B cell (primary cell): ENCODE results near the gene PLCB4. TPM values are rescaled to one million over a fixed set of nuclear protein-coding genes. Genes with fewer than 3 reads are reported as not detected.

Experiments used
- ATAC-seq: fragments of 200-7000 bp; cut with Tn5 transposase; one replicate; pipeline ENCODE4 v1.10.0; 2021; ENCODE audit warnings: low read depth, mild to moderate bottlenecking, moderate number of reproducible peaks, moderate library complexity
- CTCF ChIA-PET: fragments of 350-600 bp; sonication (Branson Sonifier 250); formaldehyde crosslinking; loops from one replicate; lab custom pipeline; 2021; ENCODE audit warnings: antibody characterized with exemption, inconsistent platforms; lab: Charles Lee
- POLR2A ChIA-PET: fragments of 350-600 bp; sonication (Branson Sonifier 250); formaldehyde crosslinking; loops from one replicate; lab custom pipeline; 2021; ENCODE audit warnings: antibody characterized with exemption; lab: Charles Lee
- DNase-seq: peaks from one replicate; pipeline ENCODE4 v3.0.0; 2013
- H2AFZ ChIP-seq: 2 replicates; pipeline ENCODE4 v1.6.1; 2012; ENCODE audit warnings: mild to moderate bottlenecking, low read depth, low read length; ENCODE audit not compliant: insufficient read depth, poor library complexity, severe bottlenecking
- H3K27ac ChIP-seq, 2 donors: 1 replicate in 1 of 2; 2 replicates in 1 of 2; pipeline ENCODE4 v1.5.1; 2012 to 2013; ENCODE audit warnings: low read length in 2 of 2, mild to moderate bottlenecking in 2 of 2, moderate library complexity in 1 of 2
- H3K27me3 ChIP-seq, 4 experiments: fragments of 200-600 bp in 1 of 4; sonication (generic) in 1 of 4; replicated peaks in 1 of 4; 1 replicate in 2 of 4; 2 replicates in 2 of 4; pipeline versions ENCODE4 v1.6.1 to v1.7.0; 2013 to 2016; ENCODE audit warnings: low read length in 3 of 4, mild to moderate bottlenecking in 2 of 4, mixed read lengths in 1 of 4, moderate library complexity in 1 of 4; ENCODE audit not compliant: insufficient read depth in 4 of 4, control insufficient read depth in 3 of 4; ENCODE audit errors: control extremely low read depth in 1 of 4
- H3K36me3 ChIP-seq, 2 experiments: replicated peaks in 1 of 2; 1 replicate in 1 of 2; 2 replicates in 1 of 2; pipeline versions ENCODE4 v1.6.1 to v1.7.1; 2013; ENCODE audit warnings: low read length in 1 of 2; ENCODE audit not compliant: insufficient read depth in 2 of 2, control insufficient read depth in 1 of 2; ENCODE audit errors: control extremely low read depth in 1 of 2, extremely low read depth in 1 of 2
- H3K4me1 ChIP-seq, 2 donors: fragments of 200-600 bp in 1 of 2; sonication (generic) in 1 of 2; 1 replicate in 1 of 2; 2 replicates in 1 of 2; pipeline versions ENCODE4 v1.5.1 to v1.6.1; 2013 to 2017; ENCODE audit warnings: low read length in 2 of 2; ENCODE audit not compliant: control insufficient read depth in 2 of 2, insufficient read depth in 2 of 2
- H3K4me2 ChIP-seq: replicated peaks from 2 replicates; pipeline ENCODE3; 2012; ENCODE audit warnings: mild to moderate bottlenecking, low read depth, low read length; ENCODE audit not compliant: poor library complexity, severe bottlenecking
- H3K4me3 ChIP-seq, 5 experiments: fragments of 200-600 bp in 1 of 5; sonication (generic) in 1 of 5; 1 replicate in 3 of 5; 2 replicates in 2 of 5; pipeline versions ENCODE4 v1.5.1 to v1.7.0; 2011 to 2016; ENCODE audit warnings: low read length in 4 of 5, mild to moderate bottlenecking in 4 of 5, low read depth in 2 of 5, control low read depth in 1 of 5, moderate library complexity in 1 of 5; ENCODE audit not compliant: insufficient read depth in 1 of 5; ENCODE audit errors: control extremely low read depth in 1 of 5, extremely low read depth in 1 of 5
- H3K79me2 ChIP-seq: fragments of 200-600 bp; sonication (generic); one replicate; pipeline ENCODE4 v1.6.0; 2016; ENCODE audit warnings: low read length; ENCODE audit not compliant: control insufficient read depth, insufficient read depth
- H3K9ac ChIP-seq: fragments of 200-600 bp; sonication (generic); 2 replicates; pipeline ENCODE4 v1.6.1; 2017; ENCODE audit warnings: mild to moderate bottlenecking, low read length, moderate library complexity
- H3K9me3 ChIP-seq, 3 donors: one replicate each; pipeline versions ENCODE4 v1.6.1 to v1.7.1; 2013; ENCODE audit warnings: low read length in 2 of 3; ENCODE audit not compliant: control insufficient read depth in 2 of 3, insufficient read depth in 1 of 3; ENCODE audit errors: control extremely low read depth in 1 of 3
- H4K20me1 ChIP-seq: 2 replicates; pipeline ENCODE4 v1.6.0; 2012; ENCODE audit warnings: mild to moderate bottlenecking, low read length; ENCODE audit not compliant: insufficient read depth, control insufficient read depth, poor library complexity, severe bottlenecking
- H3K27ac Mint-ChIP-seq: one replicate; pipeline ENCODE4 v1.8.0; 2021; ENCODE audit warnings: mixed read lengths
- H3K27me3 Mint-ChIP-seq: one replicate; pipeline ENCODE4 v1.8.0; 2021; ENCODE audit warnings: mixed read lengths
- H3K4me1 Mint-ChIP-seq: one replicate; pipeline ENCODE4 v1.8.0; 2021; ENCODE audit warnings: mixed read lengths
- H3K4me3 Mint-ChIP-seq: one replicate; pipeline ENCODE4 v1.8.0; 2021; ENCODE audit warnings: mixed read lengths
- H3K9me3 Mint-ChIP-seq: one replicate; pipeline ENCODE4 v1.8.0; 2022; ENCODE audit warnings: mixed read lengths; ENCODE audit not compliant: insufficient read depth
- EZH2 ChIP-seq: IDR thresholded peaks from 2 replicates; pipeline ENCODE4 v1.6.1; 2012; ENCODE audit warnings: borderline replicate concordance, low read depth, mild to moderate bottlenecking, moderate library complexity, low read length; ENCODE audit not compliant: insufficient read depth, poor library complexity, severe bottlenecking
- WGBS: methylation state at CpG from one replicate; pipeline ENCODE4 v1.1.5; 2013; ENCODE audit warnings: missing lambda C conversion rate; ENCODE audit not compliant: insufficient coverage; 5-methylcytosine and 5-hydroxymethylcytosine counted together
- intact Hi-C: fragments of 100-400 bp; cut with micrococcal nuclease; formaldehyde crosslinking; loops from one replicate; pipeline ENCODE4 v1.10.0; 2022
- polyA plus RNA-seq: library from polyadenylated mRNA; depleted of rRNA; stranded (reverse); fragments of >200 nt; gene quantifications from 2 replicates; pipeline ENCODE4 v1.2.3, GENCODE V29; 2012
- total RNA-seq, 2 donors: library from RNA; stranded (reverse); fragments of 120-200 nt in 1 of 2; gene quantifications; 1 replicate in 1 of 2; 2 replicates in 1 of 2; pipeline versions ENCODE4 v1.2.3 to v1.2.4, GENCODE V29; 2013 to 2022
- TF ChIP-seq, protein P1 (sequence below): fragments of 200-600 bp; IDR thresholded peaks from one replicate; pipeline ENCODE4 v1.8.0; 2022; ENCODE audit warnings: antibody characterized with exemption, mild to moderate bottlenecking

The PLCB4 gene
- total and polyA plus RNA-seq, 2 donors (not counting 1 experiment from before 2014, with no cell fraction given) = not detected

DNA sequence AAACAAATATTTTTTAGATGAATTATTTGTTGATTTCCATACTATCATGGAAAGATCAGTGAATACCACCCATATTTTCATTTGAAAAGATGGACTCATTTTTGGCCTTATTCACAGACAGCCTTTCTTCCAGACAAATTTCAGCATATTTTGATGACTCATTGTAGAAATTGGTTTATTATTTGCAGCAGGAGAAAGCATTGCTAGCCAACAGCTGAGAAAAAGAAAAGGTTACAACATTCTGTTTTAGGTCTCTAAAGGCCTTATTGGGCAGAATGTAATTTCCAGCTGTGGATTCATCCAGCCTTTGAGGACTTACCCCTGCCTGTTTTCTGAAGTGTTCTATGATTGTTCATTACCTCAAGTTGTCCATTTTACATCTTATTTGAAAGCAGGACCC is 201.9 kb downstream of the PLCB4 start:
- DNase-seq (no peak), ATAC-seq (no peak)
- ChIA-PET CTCF (no interaction called here), POLR2A (no interaction called here)
- Histone ChIP-seq H3K9me3 (no peaks in the 10 kb centered on the region), H3K79me2 (no peaks in the 10 kb centered on the region), H3K27me3 (no peaks in the 10 kb centered on the region), H3K4me2 (no peak overlapping the region), H3K4me3 (no peak overlapping the region), H2AFZ (no peak overlapping the region), H3K27ac (no peak overlapping the region), H3K4me1 (no peaks in the 10 kb centered on the region), H3K9ac (no peak overlapping the region), H3K36me3 (no peaks in the 10 kb centered on the region), H4K20me1 (no peaks in the 10 kb centered on the region)
- Mint-ChIP-seq H3K27me3 (no peaks in the 10 kb centered on the region), H3K27ac (no peak overlapping the region), H3K4me1 (no peaks in the 10 kb centered on the region), H3K4me3 (no peak overlapping the region), H3K9me3 (no peaks in the 10 kb centered on the region)
- intact Hi-C loops = no loop called here
- TF ChIP-seq, protein P1, sequence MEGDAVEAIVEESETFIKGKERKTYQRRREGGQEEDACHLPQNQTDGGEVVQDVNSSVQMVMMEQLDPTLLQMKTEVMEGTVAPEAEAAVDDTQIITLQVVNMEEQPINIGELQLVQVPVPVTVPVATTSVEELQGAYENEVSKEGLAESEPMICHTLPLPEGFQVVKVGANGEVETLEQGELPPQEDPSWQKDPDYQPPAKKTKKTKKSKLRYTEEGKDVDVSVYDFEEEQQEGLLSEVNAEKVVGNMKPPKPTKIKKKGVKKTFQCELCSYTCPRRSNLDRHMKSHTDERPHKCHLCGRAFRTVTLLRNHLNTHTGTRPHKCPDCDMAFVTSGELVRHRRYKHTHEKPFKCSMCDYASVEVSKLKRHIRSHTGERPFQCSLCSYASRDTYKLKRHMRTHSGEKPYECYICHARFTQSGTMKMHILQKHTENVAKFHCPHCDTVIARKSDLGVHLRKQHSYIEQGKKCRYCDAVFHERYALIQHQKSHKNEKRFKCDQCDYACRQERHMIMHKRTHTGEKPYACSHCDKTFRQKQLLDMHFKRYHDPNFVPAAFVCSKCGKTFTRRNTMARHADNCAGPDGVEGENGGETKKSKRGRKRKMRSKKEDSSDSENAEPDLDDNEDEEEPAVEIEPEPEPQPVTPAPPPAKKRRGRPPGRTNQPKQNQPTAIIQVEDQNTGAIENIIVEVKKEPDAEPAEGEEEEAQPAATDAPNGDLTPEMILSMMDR = no peak
- no peak for TF ChIP-seq EZH2

DNA sequence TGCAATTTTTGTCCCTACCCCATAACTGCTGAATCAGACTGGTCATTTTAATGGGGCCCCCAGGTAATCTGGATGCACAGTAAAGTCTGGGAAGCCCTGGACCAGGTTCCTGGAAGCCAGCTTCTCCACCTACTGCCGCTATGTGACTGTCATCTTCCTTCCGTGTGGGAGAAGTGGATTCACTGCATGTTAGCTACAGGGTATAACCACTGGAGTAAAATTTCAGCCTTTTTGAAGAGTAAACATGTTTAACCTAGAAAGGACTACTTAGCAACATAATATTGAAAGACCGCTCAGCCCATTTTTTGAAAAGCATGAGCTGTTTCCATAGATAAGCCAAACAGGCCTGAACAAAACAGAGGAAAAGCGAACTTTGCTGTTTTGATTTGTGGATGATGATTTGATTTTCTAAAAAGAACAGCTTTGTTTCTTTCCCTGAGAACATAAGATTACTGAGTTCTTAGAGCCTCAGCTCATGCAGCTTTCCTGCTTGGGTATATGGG is 208.1 kb downstream of the PLCB4 start:
- Mint-ChIP-seq H3K4me1 (no peaks in the 10 kb centered on the region), H3K27me3 (peaks cover 3% of the 10 kb centered on the region), H3K4me3 (no peak overlapping the region), H3K9me3 (no peaks in the 10 kb centered on the region), H3K27ac (no peak overlapping the region)
- ChIA-PET POLR2A (no interaction called here), CTCF (no interaction called here)
- Histone ChIP-seq H3K4me1 (no peaks in the 10 kb centered on the region), H3K27ac (no peak overlapping the region), H3K9me3 (no peaks in the 10 kb centered on the region), H3K79me2 (no peaks in the 10 kb centered on the region), H4K20me1 (no peaks in the 10 kb centered on the region), H3K9ac (no peak overlapping the region), H3K4me3 (no peak overlapping the region), H3K27me3 (no peaks in the 10 kb centered on the region), H3K4me2 (no peak overlapping the region), H2AFZ (no peak overlapping the region), H3K36me3 (no peaks in the 10 kb centered on the region)
- intact Hi-C loops = no loop called here
- DNase-seq = no peak
- ATAC-seq = no peak
- WGBS = 38% methylated on average over 1 of the region's 4 CpGs
- no peak for TF ChIP-seq EZH2
- TF ChIP-seq, protein P1 = no peak
